OCI-LY3 (cell line): ENCODE measurements around the gene ICA1.

Experiments used
- H2AFZ ChIP-seq: fragments of 200-600, 300-600 bp; shearing (Covaris generic); 2 replicates; pipeline ENCODE4 v1.6.0; 2014; ENCODE audit warnings: antibody characterized with exemption, low read depth, low read length
- H3K27ac ChIP-seq: fragments of 200-600, 300-600 bp; sonication (generic); 2 replicates; pipeline ENCODE4 v1.5.1; 2014; ENCODE audit warnings: mild to moderate bottlenecking, low read length, moderate library complexity, mixed read lengths
- H3K27me3 ChIP-seq: fragments of 200-600, 300-600 bp; sonication (generic); 2 replicates; pipeline ENCODE4 v1.6.1; 2014; ENCODE audit warnings: low read depth, low read length, mixed read lengths
- H3K36me3 ChIP-seq: fragments of 200-600, 300-600 bp; sonication (generic); replicated peaks from 2 replicates; pipeline ENCODE3; 2014; ENCODE audit warnings: low read depth, low read length, mixed read lengths
- H3K4me1 ChIP-seq: fragments of 300-600, 200-600 bp; sonication (generic); 2 replicates; pipeline ENCODE4 v1.6.1; 2014; ENCODE audit warnings: low read length, mixed read lengths
- H3K4me2 ChIP-seq: fragments of 200-600, 300-600 bp; sonication (generic); 2 replicates; pipeline ENCODE4 v1.6.1; 2014; ENCODE audit warnings: low read length, mixed read lengths
- H3K4me3 ChIP-seq: fragments of 300-600, 200-600 bp; sonication (generic); 2 replicates; pipeline ENCODE4 v1.5.1; 2014; ENCODE audit warnings: antibody characterized with exemption, mild to moderate bottlenecking, low read length, moderate library complexity
- H3K79me2 ChIP-seq: fragments of 300-600, 200-600 bp; shearing (Covaris generic); 2 replicates; pipeline ENCODE4 v1.6.1; 2014; ENCODE audit warnings: mild to moderate bottlenecking, low read length, mixed read lengths
- H3K9ac ChIP-seq: fragments of 300-600, 200-600 bp; shearing (Covaris generic); 2 replicates; pipeline ENCODE4 v1.6.0; 2014; ENCODE audit warnings: mild to moderate bottlenecking, low read length, moderate library complexity
- H3K9me3 ChIP-seq: fragments of 200-600, 300-600 bp; shearing (Covaris generic); 2 replicates; pipeline ENCODE4 v1.6.1; 2014; ENCODE audit warnings: low read length, mixed read lengths; ENCODE audit not compliant: insufficient read depth
- H4K20me1 ChIP-seq: fragments of 200-600, 300-600 bp; sonication (generic); 2 replicates; pipeline ENCODE4 v1.6.1; 2016; ENCODE audit warnings: low read length, mixed read lengths; ENCODE audit not compliant: insufficient read depth
- CTCF ChIP-seq: fragments of 200-600, 300-600 bp; sonication (generic); IDR thresholded peaks from 2 replicates; pipeline ENCODE4 v1.5.1; 2014; ENCODE audit warnings: antibody characterized with exemption, low read length, low read depth
- EZH2phosphoT487 ChIP-seq: fragments of 200-600 bp; shearing (Covaris generic); IDR thresholded peaks from 2 replicates; pipeline ENCODE4 v1.6.1; 2018; ENCODE audit warnings: antibody characterized with exemption, mixed run types, low read depth

ICA1 gene

GRCh38 chr7:8236780-8237407 is 25.1 kb downstream of the ICA1 start:
- Histone ChIP-seq H3K27me3 (no peaks in the 10 kb centered on the region), H3K4me3 (no peak overlapping the region), H3K27ac (no peak overlapping the region), H3K79me2 (no peaks in the 10 kb centered on the region), H2AFZ (no peak overlapping the region), H3K9ac (no peak overlapping the region), H3K4me1 (no peaks in the 10 kb centered on the region), H3K9me3 (no peaks in the 10 kb centered on the region), H3K4me2 (no peak overlapping the region), H4K20me1 (no peaks in the 10 kb centered on the region), H3K36me3 (no peaks in the 10 kb centered on the region)
- TF ChIP-seq EZH2phosphoT487 (no peak), CTCF (no peak)

- Histone ChIP-seq H3K27me3 (no peaks in the 10 kb centered on the region), H3K9ac (no peak overlapping the region), H3K79me2 (no peaks in the 10 kb centered on the region), H4K20me1 (no peaks in the 10 kb centered on the region), H3K4me2 (no peak overlapping the region), H3K36me3 (no peaks in the 10 kb centered on the region), H3K27ac (no peak overlapping the region), H3K9me3 (no peaks in the 10 kb centered on the region), H3K4me1 (no peaks in the 10 kb centered on the region), H2AFZ (no peak overlapping the region), H3K4me3 (no peak overlapping the region)
- TF ChIP-seq EZH2phosphoT487: no peak
- TF ChIP-seq CTCF: no peak
These were observed 28.7 kb downstream of the ICA1 start for GRCh38 chr7:8232999-8233847.

GRCh38 chr7:8229927-8230326 is 32.0 kb downstream of the ICA1 start:
- H3K27ac ChIP-seq: no peak overlapping the region
- TF ChIP-seq EZH2phosphoT487: no peak
- no peak for TF ChIP-seq CTCF
- no peak overlapping the region for H2AFZ ChIP-seq
- no peak overlapping the region for H3K4me3 ChIP-seq
- H4K20me1 ChIP-seq: no peaks in the 10 kb centered on the region
- no peaks in the 10 kb centered on the region for H3K27me3 ChIP-seq
- H3K4me1 ChIP-seq: no peaks in the 10 kb centered on the region
- no peaks in the 10 kb centered on the region for H3K79me2 ChIP-seq
- H3K9ac ChIP-seq: no peak overlapping the region
- no peak overlapping the region for H3K4me2 ChIP-seq
- H3K9me3 ChIP-seq: no peaks in the 10 kb centered on the region
- no peaks in the 10 kb centered on the region for H3K36me3 ChIP-seq
